ENCODE measurements around the gene RLN3.
A peak's percentile ranks its signal among the peaks of the same experiment; 100 is the strongest.
"Not testable (repeated sequence)": the region's sequence is repeated elsewhere in the genome, so short reads cannot be mapped to it uniquely, and the experiment has no call there.

Gene RLN3

GRCh38 chr19:14023404-14024235, 4.3 kb upstream of the RLN3 start:
- no peak for DNase-seq

- DNase-seq = not testable (repeated sequence)
These were observed 1.2 kb upstream of the RLN3 start for GRCh38 chr19:14026652-14027192.

GRCh38 chr19:14028901-14029300, 953 bp downstream of the RLN3 start:
- no peak for DNase-seq

GRCh38 chr19:14030997-14031718, 3.2 kb downstream of the RLN3 start:
- DNase-seq = no peak

- DNase-seq = peak; percentile 46
These were observed 4.0 kb downstream of the RLN3 start, which contains the start of gene IL27RA for GRCh38 chr19:14031719-14032480. IL27RA (plus strand) TSS chr19:14031762; CDS start chr19:14031873, 111 bp downstream.

GRCh38 chr19:14033946-14034345, 6.0 kb downstream of the RLN3 start:
- no peak for DNase-seq

- DNase-seq = not testable (repeated sequence)
These were observed 7.2 kb downstream of the RLN3 start for GRCh38 chr19:14035159-14035558.

GRCh38 chr19:14035706-14036105, 7.8 kb downstream of the RLN3 start:
- DNase-seq = no peak

- DNase-seq = no peak
These were observed 11.2 kb downstream of the RLN3 start for GRCh38 chr19:14039181-14039580.

- DNase-seq = peak; percentile 23
These were observed 15.0 kb downstream of the RLN3 start for GRCh38 chr19:14042659-14043608.

- not testable (repeated sequence) for DNase-seq
These were observed 19.9 kb downstream of the RLN3 start for GRCh38 chr19:14047866-14048265.

- DNase-seq = peak; percentile 4
These were observed 20.6 kb downstream of the RLN3 start for GRCh38 chr19:14048443-14049153.

GRCh38 chr19:14050512-14050911, 22.6 kb downstream of the RLN3 start:
- DNase-seq = no peak

GRCh38 chr19:14050961-14051360, 23.0 kb downstream of the RLN3 start:
- DNase-seq = not testable (repeated sequence)

- no peak for DNase-seq
These were observed 24.0 kb downstream of the RLN3 start for GRCh38 chr19:14051980-14052379.

- DNase-seq = no peak
These were observed 24.5 kb downstream of the RLN3 start for GRCh38 chr19:14052470-14052869.

GRCh38 chr19:14053032-14053431, 25.1 kb downstream of the RLN3 start:
- no peak for DNase-seq

- DNase-seq = no peak
These were observed 25.6 kb downstream of the RLN3 start for GRCh38 chr19:14053500-14053899.

GRCh38 chr19:14054099-14054498, 26.2 kb downstream of the RLN3 start:
- no peak for DNase-seq

GRCh38 chr19:14054721-14055120, 26.8 kb downstream of the RLN3 start:
- no peak for DNase-seq

GRCh38 chr19:14055396-14055795, 27.4 kb downstream of the RLN3 start:
- no peak for DNase-seq

Data from NCI-H1105 (cell line).